ENCODE measurements around the gene CYP4F8.

The CYP4F8 gene

GRCh38 chr19:15621801-15622200 is 6.8 kb downstream of the CYP4F8 start:
- TF ChIP-seq CTCF (IDR thresholded peaks at IDR 0.05; ENCODE audit: low read depth, low read length): no peak
- no peak overlapping the region for H3K4me3 ChIP-seq (ENCODE audit: low read depth, low read length)

- TF ChIP-seq CTCF (IDR thresholded peaks at IDR 0.05; ENCODE audit: low read depth, low read length): no peak
- no peak overlapping the region for H3K4me3 ChIP-seq (ENCODE audit: low read depth, low read length)
These were observed 8.0 kb downstream of the CYP4F8 start for GRCh38 chr19:15622991-15623390.

- no peak overlapping the region for H3K4me3 ChIP-seq (ENCODE audit: low read depth, low read length)
- no peak for TF ChIP-seq CTCF (IDR thresholded peaks at IDR 0.05; ENCODE audit: low read depth, low read length)
These were observed 8.8 kb downstream of the CYP4F8 start for GRCh38 chr19:15623711-15624318.

- H3K4me3 ChIP-seq (ENCODE audit: low read depth, low read length): no peak overlapping the region
- no peak for TF ChIP-seq CTCF (IDR thresholded peaks at IDR 0.05; ENCODE audit: low read depth, low read length)
These were observed 13.4 kb downstream of the CYP4F8 start for GRCh38 chr19:15628236-15629002.

GRCh38 chr19:15629003-15629880 is 14.2 kb downstream of the CYP4F8 start:
- TF ChIP-seq CTCF (IDR thresholded peaks at IDR 0.05; ENCODE audit: low read depth, low read length): peak; percentile 67
- H3K4me3 ChIP-seq (ENCODE audit: low read depth, low read length): no peak overlapping the region

GRCh38 chr19:15631817-15632216 is 16.8 kb downstream of the CYP4F8 start:
- no peak for TF ChIP-seq CTCF (IDR thresholded peaks at IDR 0.05; ENCODE audit: low read depth, low read length)
- no peak overlapping the region for H3K4me3 ChIP-seq (ENCODE audit: low read depth, low read length)
